ENCODE results near the gene CD300A.

DNA sequence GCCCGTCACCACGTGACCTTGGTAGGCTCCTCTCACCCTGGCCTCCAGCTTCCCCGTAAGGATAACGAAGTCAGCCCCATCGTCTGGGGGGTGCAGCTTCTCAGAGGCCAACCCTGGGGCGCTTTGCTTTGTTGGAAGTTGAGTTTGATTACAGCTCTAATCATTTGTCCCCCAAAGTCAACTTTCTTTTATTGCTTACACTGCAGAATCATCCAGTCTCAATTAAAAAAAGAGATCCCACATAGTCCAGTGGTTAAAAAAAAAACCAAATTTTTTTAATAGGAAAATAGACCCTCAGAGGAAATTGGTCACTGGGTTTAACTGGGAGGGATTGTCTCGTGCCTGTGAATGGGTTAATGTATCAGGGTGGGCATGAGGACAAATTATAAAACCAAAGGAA, 42.3 kb upstream of the CD300A start:
- TF ChIP-seq, protein P1, sequence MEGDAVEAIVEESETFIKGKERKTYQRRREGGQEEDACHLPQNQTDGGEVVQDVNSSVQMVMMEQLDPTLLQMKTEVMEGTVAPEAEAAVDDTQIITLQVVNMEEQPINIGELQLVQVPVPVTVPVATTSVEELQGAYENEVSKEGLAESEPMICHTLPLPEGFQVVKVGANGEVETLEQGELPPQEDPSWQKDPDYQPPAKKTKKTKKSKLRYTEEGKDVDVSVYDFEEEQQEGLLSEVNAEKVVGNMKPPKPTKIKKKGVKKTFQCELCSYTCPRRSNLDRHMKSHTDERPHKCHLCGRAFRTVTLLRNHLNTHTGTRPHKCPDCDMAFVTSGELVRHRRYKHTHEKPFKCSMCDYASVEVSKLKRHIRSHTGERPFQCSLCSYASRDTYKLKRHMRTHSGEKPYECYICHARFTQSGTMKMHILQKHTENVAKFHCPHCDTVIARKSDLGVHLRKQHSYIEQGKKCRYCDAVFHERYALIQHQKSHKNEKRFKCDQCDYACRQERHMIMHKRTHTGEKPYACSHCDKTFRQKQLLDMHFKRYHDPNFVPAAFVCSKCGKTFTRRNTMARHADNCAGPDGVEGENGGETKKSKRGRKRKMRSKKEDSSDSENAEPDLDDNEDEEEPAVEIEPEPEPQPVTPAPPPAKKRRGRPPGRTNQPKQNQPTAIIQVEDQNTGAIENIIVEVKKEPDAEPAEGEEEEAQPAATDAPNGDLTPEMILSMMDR (IDR thresholded peaks at IDR 0.05; ENCODE audit: low read depth, low read length) = no peak
- TF ChIP-seq EZH2phosphoT487 (IDR thresholded peaks at IDR 0.05; ENCODE audit: low read depth) = no peak
